Body of pancreas (tissue), 4 donors: ENCODE data around the gene ZBTB21. TPM values are rescaled to one million over a fixed set of nuclear protein-coding genes. Genes with fewer than 3 reads are reported as not detected.
A peak's percentile ranks its signal among the peaks of the same experiment; 100 is the strongest.

Source experiments
- ATAC-seq: fragments of 150-250 bp; one replicate; pipeline ENCODE4 v1.9.1; 2016
- DNase-seq, 4 donors: peaks; one replicate each; pipeline ENCODE4 v3.0.0-alpha.2; 2019
- H3K27ac ChIP-seq, 4 donors: fragments of 200-600 bp; sonication (generic); 1 replicate in 3 of 4; 2 replicates in 1 of 4; pipeline versions ENCODE4 v1.5.1 to v1.6.1; 2016 to 2019; ENCODE audit warnings: mild to moderate bottlenecking in 1 of 4, mixed read lengths in 1 of 4, moderate library complexity in 1 of 4
- H3K27me3 ChIP-seq, 2 donors: fragments of 200-600 bp; sonication (generic); one replicate each; pipeline ENCODE4 v1.6.0; 2016; ENCODE audit warnings: mild to moderate bottlenecking in 1 of 2
- H3K36me3 ChIP-seq, 2 donors: fragments of 200-600 bp; sonication (generic); replicated peaks in 1 of 2; 2 replicates each; pipeline ENCODE4 v1.5.1; 2016; ENCODE audit warnings: low read depth in 2 of 2; ENCODE audit not compliant: insufficient read depth in 1 of 2
- H3K4me1 ChIP-seq: fragments of 200-600 bp; sonication (generic); one replicate; pipeline ENCODE4 v1.6.0; 2016
- H3K4me3 ChIP-seq, 2 donors: fragments of 200-600 bp; sonication (generic); 1 replicate in 1 of 2; 2 replicates in 1 of 2; pipeline ENCODE4 v1.5.1; 2016 to 2019
- H3K9me3 ChIP-seq, 3 donors: fragments of 200-600 bp; sonication (generic); 1 replicate in 2 of 3; 2 replicates in 1 of 3; pipeline ENCODE4 v1.5.1; 2016
- CTCF ChIP-seq, 7 experiments: fragments of 450-650 bp in 4 of 7; fragments of 200-600 bp in 3 of 7; sonication (generic) in 3 of 7; IDR thresholded peaks; one replicate each; pipeline ENCODE4 v1.5.1; 2016 to 2019; ENCODE audit warnings: antibody characterized with exemption in 7 of 7
- POLR2A ChIP-seq, 3 donors: fragments of 450-650 bp; IDR thresholded peaks; one replicate each; pipeline ENCODE4 v1.6.1; 2016; ENCODE audit warnings: antibody characterized with exemption in 3 of 3, mild to moderate bottlenecking in 2 of 3
- WGBS, 2 donors: methylation state at CpG; one replicate each; pipeline ENCODE4 v1.1.5; 2017; 5-methylcytosine and 5-hydroxymethylcytosine counted together
- intact Hi-C: fragments of 100-400 bp; cut with DNase I; formaldehyde crosslinking; loops from one replicate; pipeline ENCODE4 v1.15.1; 2023
- total RNA-seq, 2 donors: library from RNA; depleted of rRNA; stranded (reverse); fragments of >200 nt; gene quantifications; one replicate each; pipeline ENCODE4 v1.1.0, GENCODE V29; 2016

The ZBTB21 gene
- total RNA-seq, 2 donors from 2014 or later = 4.2 to 10.2 TPM

- Histone ChIP-seq H3K27me3 (no peaks in the 10 kb centered on the region), H3K27ac (peak overlapping the region in 3 of 4 donors; percentile 46 to 62 (median 51)), H3K9me3 (no peaks in the 10 kb centered on the region), H3K4me1 (peaks cover 25% of the 10 kb centered on the region), H3K36me3 (no peaks in the 10 kb centered on the region), H3K4me3 (no peak overlapping the region)
- intact Hi-C loops = no loop called here
- TF ChIP-seq CTCF (IDR thresholded peaks at IDR 0.05) = no peak
- no peak for TF ChIP-seq POLR2A (IDR thresholded peaks at IDR 0.05)
- ATAC-seq = no peak
- no peak for DNase-seq
- WGBS, 2 donors = 79 to 83% methylated on average over 11 of the region's 11 CpGs
These were observed 47.8 kb upstream of the ZBTB21 start for GRCh38 chr21:42057851-42058437.

GRCh38 chr21:42056996-42057689 is 47.0 kb upstream of the ZBTB21 start:
- intact Hi-C loops = no loop called here
- no peaks in the 10 kb centered on the region for H3K36me3 ChIP-seq
- ATAC-seq (peak; percentile 90), DNase-seq (peak; percentile 62 to 85 (median 75))
- 16 to 18% methylated on average over 17 of the region's 17 CpGs for whole genome bisulfite sequencing, 2 donors
- no peaks in the 10 kb centered on the region for H3K9me3 ChIP-seq
- peaks cover 24% of the 10 kb centered on the region for H3K4me1 ChIP-seq
- no peaks in the 10 kb centered on the region for H3K27me3 ChIP-seq
- H3K27ac ChIP-seq = peak overlapping the region in 3 of 4 donors; percentile 46 to 62 (median 51)
- TF ChIP-seq POLR2A (IDR thresholded peaks at IDR 0.05) (no peak), CTCF (IDR thresholded peaks at IDR 0.05) (no peak)
- H3K4me3 ChIP-seq = no peak overlapping the region

GRCh38 chr21:42056468-42056867 is 46.3 kb upstream of the ZBTB21 start:
- no peak for TF ChIP-seq CTCF (IDR thresholded peaks at IDR 0.05)
- TF ChIP-seq POLR2A (IDR thresholded peaks at IDR 0.05) = no peak
- ATAC-seq (peak; percentile 21), DNase-seq (peak in 2 of 4 donors; percentile 30 to 50)
- 38 to 51% methylated on average over 8 to 11 of the region's 11 CpGs for WGBS, 2 donors
- intact Hi-C loops = no loop called here
- H3K27ac ChIP-seq = no peak overlapping the region
- H3K4me3 ChIP-seq = no peak overlapping the region
- H3K27me3 ChIP-seq = no peaks in the 10 kb centered on the region
- no peaks in the 10 kb centered on the region for H3K9me3 ChIP-seq
- no peaks in the 10 kb centered on the region for H3K36me3 ChIP-seq
- peaks cover 24% of the 10 kb centered on the region for H3K4me1 ChIP-seq

- DNase-seq (no peak), ATAC-seq (no peak)
- no peaks in the 10 kb centered on the region for H3K36me3 ChIP-seq
- intact Hi-C loops = no loop called here
- no peak for TF ChIP-seq CTCF (IDR thresholded peaks at IDR 0.05)
- TF ChIP-seq POLR2A (IDR thresholded peaks at IDR 0.05) = no peak
- no peaks in the 10 kb centered on the region for H3K27me3 ChIP-seq
- peaks cover 24% of the 10 kb centered on the region for H3K4me1 ChIP-seq
- WGBS, 2 donors = 88 to 91% methylated on average over 9 of the region's 9 CpGs
- no peak overlapping the region for H3K27ac ChIP-seq
- no peak overlapping the region for H3K4me3 ChIP-seq
- H3K9me3 ChIP-seq = no peaks in the 10 kb centered on the region
These were observed 45.3 kb upstream of the ZBTB21 start for GRCh38 chr21:42055425-42055824.
